ENCODE data around the gene APOD.

The APOD gene

GRCh38 chr3:195587406-195587805 lies 3.7 kb upstream of the APOD start:
- DNase-seq (ENCODE audit: low read depth): no peak

DNA sequence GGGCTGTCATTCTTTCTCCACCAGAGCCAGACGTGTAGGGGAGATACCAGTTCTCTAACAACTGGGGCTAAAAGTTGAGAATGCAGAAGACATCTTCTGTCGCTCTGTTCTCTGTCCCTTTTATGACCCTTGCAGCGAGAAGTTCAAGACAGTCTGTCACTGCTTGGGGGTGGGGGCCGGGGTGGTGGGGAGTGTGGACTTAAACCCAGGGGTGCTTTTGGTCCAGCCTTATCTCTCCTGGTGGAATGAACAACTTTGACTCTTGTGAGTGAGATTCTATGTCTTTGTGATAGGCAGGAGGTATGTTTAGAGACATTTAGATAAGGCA lies 767 bp upstream of the APOD start:
- no peak for DNase-seq (ENCODE audit: low read depth)

DNA sequence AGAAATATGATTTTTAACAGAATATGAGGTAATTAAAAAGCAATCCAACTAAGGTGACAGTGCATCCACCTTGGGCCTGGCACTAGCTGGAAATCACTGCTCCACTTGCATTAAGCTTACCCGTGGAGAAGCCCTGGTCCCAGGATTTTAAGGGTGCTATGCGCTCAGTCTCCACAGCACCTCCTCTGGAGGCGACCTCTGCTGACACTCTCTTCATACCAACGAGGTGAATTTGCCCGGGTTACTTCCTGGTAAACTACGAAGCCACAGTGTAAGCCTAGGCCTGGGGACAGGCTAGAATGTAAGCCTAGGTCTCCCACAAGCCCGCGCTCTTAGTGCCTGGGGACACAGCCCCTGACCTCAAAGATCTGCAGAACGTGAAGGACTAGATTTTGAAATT lies 793 bp downstream of the APOD start:
- no peak for DNase-seq (ENCODE audit: low read depth)

GRCh38 chr3:195580744-195581443 lies 2.8 kb downstream of the APOD start:
- DNase-seq (ENCODE audit: low read depth): no peak

- DNase-seq (ENCODE audit: low read depth): no peak
Observed at GRCh38 chr3:195579281-195579680, 4.5 kb downstream of the APOD start.

DNA sequence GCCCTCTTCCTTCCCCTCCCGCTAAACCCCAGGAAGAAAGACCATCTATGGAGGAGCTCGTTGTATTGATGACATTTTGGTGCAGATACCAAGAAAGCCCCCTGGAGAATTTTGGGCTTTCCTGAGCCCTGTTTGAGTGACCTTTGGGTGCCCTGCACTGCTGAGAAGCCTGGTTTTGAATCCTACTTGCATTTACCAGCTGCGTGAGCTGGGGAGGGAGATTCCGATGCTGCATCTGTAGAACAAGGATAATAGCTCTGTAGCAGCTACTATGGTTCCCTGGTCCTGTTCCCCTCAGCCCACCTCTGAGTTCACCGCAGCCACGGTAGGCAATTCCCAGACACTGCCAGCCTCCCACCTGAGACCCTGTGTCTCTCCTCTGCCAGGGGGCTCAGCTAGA lies 5.2 kb downstream of the APOD start:
- DNase-seq (ENCODE audit: low read depth): no peak

- DNase-seq (ENCODE audit: low read depth): no peak
Observed at GRCh38 chr3:195577645-195578177, 6.0 kb downstream of the APOD start.

DNA sequence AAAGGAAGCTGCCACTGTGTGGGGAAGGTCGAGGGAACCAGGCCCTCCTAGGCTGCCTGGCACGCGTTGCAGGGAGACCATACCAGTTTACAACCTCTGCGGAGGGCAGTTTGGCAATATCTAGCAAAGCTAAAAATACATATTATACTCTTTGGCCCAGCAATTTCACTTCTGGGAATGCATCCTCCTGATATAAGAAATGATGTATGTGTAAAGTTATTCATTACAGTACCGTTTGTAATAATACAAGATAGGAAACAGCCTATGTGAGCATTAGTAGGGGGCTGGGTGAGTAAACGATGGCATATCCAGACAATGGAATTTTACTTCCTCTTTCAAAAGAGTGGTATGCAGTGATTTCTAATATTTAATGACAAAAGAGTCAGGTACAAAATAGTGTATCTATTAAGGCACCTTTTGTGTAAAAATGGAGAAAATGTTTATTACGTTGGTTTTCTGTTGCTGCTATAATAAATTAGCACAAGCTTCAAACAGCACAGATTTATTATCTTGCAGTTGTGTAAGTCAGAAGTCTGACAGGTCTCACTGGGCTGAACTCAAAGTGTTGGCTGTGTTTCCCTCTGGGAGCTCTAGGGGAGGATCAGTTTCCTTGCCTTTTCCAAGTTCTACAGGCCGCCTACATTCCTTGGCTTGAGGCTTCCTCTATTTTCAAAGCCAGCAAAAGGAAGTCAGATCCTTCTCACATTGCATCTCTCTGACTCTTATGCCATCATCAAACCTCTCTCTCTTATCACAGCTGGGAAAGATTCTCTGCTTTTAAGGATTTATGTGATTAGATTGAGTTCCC lies 9.0 kb downstream of the APOD start:
- no peak for DNase-seq (ENCODE audit: low read depth)

- DNase-seq (ENCODE audit: low read depth): no peak
Observed at GRCh38 chr3:195573611-195574496, 9.9 kb downstream of the APOD start.

- no peak for DNase-seq (ENCODE audit: low read depth)
Observed at GRCh38 chr3:195571361-195571760, 12.4 kb downstream of the APOD start.

DNA sequence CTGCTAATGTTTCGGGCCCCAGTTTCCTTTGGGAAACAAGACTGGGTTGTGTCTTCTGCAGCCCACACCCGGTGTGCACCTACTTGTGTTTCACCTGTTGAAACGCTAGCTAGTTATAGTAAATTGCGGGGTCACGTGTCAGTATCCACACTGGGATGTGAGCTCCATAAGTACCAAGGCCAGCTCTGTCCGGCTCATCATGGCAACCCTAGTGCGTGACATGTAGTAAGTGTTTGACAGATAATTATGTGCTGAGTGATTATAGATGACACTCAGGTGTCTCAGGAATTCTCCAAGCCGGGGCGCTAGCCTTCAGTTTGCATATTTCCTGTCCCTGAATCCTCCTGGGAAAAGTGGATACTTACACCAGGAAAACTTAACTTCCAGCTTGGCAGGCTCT lies 12.8 kb downstream of the APOD start:
- no peak for DNase-seq (ENCODE audit: low read depth)

GRCh38 chr3:195570344-195570743 lies 13.4 kb downstream of the APOD start:
- no peak for DNase-seq (ENCODE audit: low read depth)

DNA sequence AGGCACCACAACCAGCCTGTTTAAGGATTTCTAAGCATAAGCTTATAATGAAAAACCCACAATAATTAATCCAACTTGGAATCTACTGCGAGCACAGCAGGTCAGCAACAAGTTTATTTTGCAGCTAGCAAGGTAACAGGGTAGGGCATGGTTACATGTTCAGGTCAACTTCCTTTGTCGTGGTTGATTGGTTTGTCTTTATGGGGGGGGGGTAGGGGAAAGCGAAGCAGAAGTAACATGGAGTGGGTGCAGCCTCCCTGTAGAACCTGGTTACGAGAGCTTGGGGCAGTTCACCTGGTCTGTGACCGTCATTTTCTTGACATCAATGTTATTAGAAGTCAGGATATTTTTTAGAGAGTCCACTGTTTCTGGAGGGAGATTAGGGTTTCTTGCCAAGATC lies 15.1 kb downstream of the APOD start:
- DNase-seq (ENCODE audit: low read depth): no peak

GRCh38 chr3:195566797-195567196 lies 16.9 kb downstream of the APOD start:
- DNase-seq (ENCODE audit: low read depth): no peak

GRCh38 chr3:195565716-195566115 lies 18.0 kb downstream of the APOD start:
- no peak for DNase-seq (ENCODE audit: low read depth)

- DNase-seq (ENCODE audit: low read depth): no peak
Observed at GRCh38 chr3:195563317-195563716, 20.4 kb downstream of the APOD start.

DNA sequence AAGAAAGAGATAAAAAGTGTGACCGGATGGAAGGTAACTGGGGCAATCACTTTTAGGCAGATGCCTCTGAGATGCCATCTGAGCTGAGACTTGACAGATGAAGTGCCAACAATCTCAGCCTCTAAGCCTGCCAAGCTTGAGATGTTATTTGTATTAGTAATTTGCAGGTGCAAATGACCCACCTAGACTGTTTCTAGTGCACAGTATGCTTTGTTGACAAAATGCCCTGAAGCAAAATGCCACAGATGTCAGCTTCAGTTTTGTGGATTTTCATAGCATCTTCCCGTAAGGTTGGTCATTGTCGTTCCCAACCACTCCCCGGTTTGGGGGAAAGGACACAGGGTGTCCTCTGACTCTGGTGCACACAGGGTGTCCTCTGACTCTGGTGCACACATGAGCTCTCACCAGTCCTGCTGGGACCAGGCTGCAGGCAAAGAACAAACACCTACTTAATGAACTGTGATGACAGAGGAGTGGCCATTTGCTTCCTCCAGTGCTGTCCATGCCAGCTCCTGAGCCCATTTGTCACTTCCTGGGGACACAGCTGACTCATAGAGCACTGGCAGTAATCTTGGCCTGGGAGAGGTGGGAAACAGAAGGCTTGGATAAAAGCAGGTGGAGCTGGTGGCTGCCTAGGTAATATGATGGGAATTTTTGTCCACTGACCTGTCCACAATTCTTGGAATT lies 23.9 kb downstream of the APOD start:
- no peak for DNase-seq (ENCODE audit: low read depth)

DNA sequence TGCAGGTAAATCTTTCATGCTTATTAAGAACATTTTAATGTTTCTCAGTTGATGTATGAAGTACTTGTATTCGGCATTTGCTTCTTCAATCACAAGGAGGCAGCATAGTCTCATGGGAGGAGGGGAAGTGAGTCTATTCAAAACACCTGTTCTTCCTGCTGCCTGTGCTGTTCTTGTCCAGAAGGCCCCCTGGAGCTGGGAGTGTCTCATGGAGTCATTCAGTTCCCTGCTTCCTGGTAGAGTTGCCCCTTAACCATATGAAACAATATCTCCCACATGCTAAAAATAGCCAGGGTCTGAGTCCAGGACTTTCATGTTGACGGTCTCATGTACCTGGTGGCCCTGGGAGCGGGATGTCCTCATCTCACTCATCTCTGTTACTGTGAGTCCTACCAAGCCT lies 25.1 kb downstream of the APOD start:
- no peak for DNase-seq (ENCODE audit: low read depth)

GRCh38 chr3:195557322-195557721 lies 26.4 kb downstream of the APOD start:
- DNase-seq (ENCODE audit: low read depth): no peak

GRCh38 chr3:195556390-195556789 lies 27.4 kb downstream of the APOD start:
- no peak for DNase-seq (ENCODE audit: low read depth)

DNA sequence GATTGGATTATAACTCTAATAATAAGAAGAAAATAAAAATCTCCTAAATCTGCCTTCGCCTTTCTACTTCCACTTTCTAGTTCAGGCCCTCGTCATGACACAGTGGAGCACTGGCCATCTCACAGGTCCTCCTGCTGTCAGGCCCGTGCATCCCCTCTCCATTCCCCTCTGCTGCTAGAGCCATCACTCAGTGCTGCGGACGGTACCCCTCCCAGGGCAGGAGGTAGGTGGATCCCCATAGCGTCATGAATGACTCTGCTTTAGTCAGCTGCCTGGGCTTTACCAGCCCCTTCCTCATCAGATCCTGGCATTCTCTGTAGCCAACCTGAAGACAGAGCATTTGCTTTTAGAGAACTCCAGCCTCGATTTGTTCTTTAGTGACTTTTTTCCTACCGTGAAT lies 28.6 kb downstream of the APOD start:
- no peak for DNase-seq (ENCODE audit: low read depth)

GRCh38 chr3:195554458-195554857 lies 29.3 kb downstream of the APOD start:
- no peak for DNase-seq (ENCODE audit: low read depth)

All from HS-5 (cell line).